GM12878 (cell line): ENCODE data around the gene NFASC. TPM values are rescaled to one million over a fixed set of nuclear protein-coding genes. Genes with fewer than 3 reads are reported as not detected.

ENCODE experiments used
- ATAC-seq: fragments of 200-7000 bp; cut with Tn5 transposase; 3 replicates; pipeline ENCODE4 v1.9.1; 2020; ENCODE audit warnings: mild to moderate bottlenecking, moderate library complexity
- BruUV-seq: library from RNA; stranded (reverse); fragments of 400-500 nt; replicated peaks from 2 replicates; lab custom pipeline; 2021; lab: Mats Ljungman, UMichigan
- CTCF ChIA-PET: fragments of 300-600 bp; sonication (Branson Sonifier 250); formaldehyde crosslinking; extraction: SDS; loops from one replicate; lab custom pipeline; 2021; ENCODE audit warnings: inconsistent platforms; lab: Yijun Ruan, JAX
- POLR2A ChIA-PET: fragments of 350-600 bp; formaldehyde crosslinking; extraction: SDS; loops from one replicate; lab custom pipeline; 2021; ENCODE audit warnings: inconsistent platforms; lab: Charles Lee
- RAD21 ChIA-PET: fragments of 300-600 bp; sonication (Branson Sonifier 250); formaldehyde crosslinking; loops from one replicate; lab custom pipeline; 2023; ENCODE audit warnings: antibody characterized with exemption; ENCODE audit not compliant: unreplicated experiment; lab: Charles Lee
- SMC1A ChIA-PET: fragments of 300-600 bp; sonication (Branson Sonifier 250); formaldehyde crosslinking; loops from one replicate; lab custom pipeline; 2023; ENCODE audit not compliant: unreplicated experiment, uncharacterized antibody; lab: Charles Lee
- DNase-seq: peaks from one replicate; pipeline ENCODE4 v3.0.0-alpha.2; 2011; ENCODE audit warnings: low read depth, low spot score
- FAIRE-seq: peaks from 3 replicates; lab custom pipeline; 2011; peaks lifted over from hg19 to GRCh38; lab: Jason Lieb, UNC
- H2AFZ ChIP-seq: 2 replicates; pipeline ENCODE4 v1.6.0; 2011; ENCODE audit warnings: low read depth, low read length, control low read depth; ENCODE audit not compliant: control insufficient read depth
- H3K27ac ChIP-seq: 2 replicates; pipeline ENCODE4 v1.5.1; 2011; ENCODE audit warnings: control low read depth; ENCODE audit not compliant: control insufficient read depth, insufficient read depth
- H3K27me3 ChIP-seq, 2 experiments: replicated peaks in 1 of 2; 2 replicates each; pipeline versions ENCODE4 v1.6.0 to v1.6.1; 2011; ENCODE audit warnings: low read length in 1 of 2; ENCODE audit not compliant: control insufficient read depth in 2 of 2, insufficient read depth in 2 of 2
- H3K36me3 ChIP-seq, 2 experiments: 2 replicates each; pipeline ENCODE4 v1.5.1; 2011; ENCODE audit warnings: low read length in 1 of 2; ENCODE audit not compliant: control insufficient read depth in 2 of 2, insufficient read depth in 2 of 2
- H3K4me1 ChIP-seq: 2 replicates; pipeline ENCODE4 v1.6.1; 2011; ENCODE audit warnings: mild to moderate bottlenecking, low read length, moderate library complexity, mixed read lengths; ENCODE audit not compliant: control insufficient read depth, insufficient read depth
- H3K4me2 ChIP-seq: 2 replicates; pipeline ENCODE4 v1.6.0; 2011; ENCODE audit warnings: control low read depth; ENCODE audit not compliant: control insufficient read depth, insufficient read depth
- H3K4me3 ChIP-seq: fragments of 200-600 bp; sonication (generic); 2 replicates; pipeline ENCODE4 v1.5.1; 2016
- H3K79me2 ChIP-seq: 2 replicates; pipeline ENCODE4 v1.6.0; 2011; ENCODE audit warnings: low read length; ENCODE audit not compliant: control insufficient read depth, insufficient read depth
- H3K9ac ChIP-seq: 2 replicates; pipeline ENCODE4 v1.8.0; 2011; ENCODE audit warnings: low read length, control low read depth, mixed read lengths; ENCODE audit not compliant: control insufficient read depth, insufficient read depth
- H3K9me3 ChIP-seq: replicated peaks from 3 replicates; pipeline ENCODE4 v1.5.1; 2011; ENCODE audit warnings: mild to moderate bottlenecking, low read length; ENCODE audit not compliant: control insufficient read depth, insufficient read depth
- H4K20me1 ChIP-seq: 2 replicates; pipeline ENCODE4 v1.6.0; 2011; ENCODE audit not compliant: control insufficient read depth, insufficient read depth
- BMI1 ChIP-seq: fragments of 450-650 bp; IDR thresholded peaks from 2 replicates; pipeline ENCODE4 v1.6.1; 2016; ENCODE audit warnings: mild to moderate bottlenecking, moderate library complexity, borderline replicate concordance
- CHD4 ChIP-seq: fragments of 200-600 bp; sonication (generic); IDR thresholded peaks from 2 replicates; pipeline ENCODE4 v1.6.1; 2016; ENCODE audit warnings: mild to moderate bottlenecking
- GATAD2B ChIP-seq: fragments of 450-650 bp; conservative IDR thresholded peaks from 2 replicates; pipeline ENCODE4 v1.6.1; 2017; ENCODE audit warnings: low read depth, mild to moderate bottlenecking, moderate library complexity
- HDAC2 ChIP-seq: fragments of 200-600 bp; sonication (generic); IDR thresholded peaks from 2 replicates; pipeline ENCODE4 v1.6.1; 2017
- IRF5 ChIP-seq: fragments of 450-650 bp; IDR thresholded peaks from 2 replicates; pipeline ENCODE4 v1.6.1; 2017; ENCODE audit warnings: borderline replicate concordance
- KAT2A ChIP-seq: conservative IDR thresholded peaks from 2 replicates; pipeline ENCODE4 v1.6.1; 2011; ENCODE audit warnings: low read depth, low read length; ENCODE audit not compliant: control insufficient read depth
- NFXL1 ChIP-seq: fragments of 450-650 bp; IDR thresholded peaks from 2 replicates; pipeline ENCODE4 v1.6.1; 2017; ENCODE audit warnings: antibody characterized with exemption, mild to moderate bottlenecking, borderline replicate concordance
- RAD51 ChIP-seq: fragments of 450-650 bp; IDR thresholded peaks from 2 replicates; pipeline ENCODE4 v1.6.1; 2016; ENCODE audit warnings: moderate library complexity, mild to moderate bottlenecking, inconsistent platforms
- RBBP5 ChIP-seq: fragments of 200-600 bp; sonication (generic); conservative IDR thresholded peaks from 2 replicates; pipeline ENCODE4 v1.6.1; 2016
- RFX5 ChIP-seq: IDR thresholded peaks from 2 replicates; pipeline ENCODE4 v1.6.1; 2011; ENCODE audit warnings: low read depth, low read length, improper control_type of control experiment
- SIN3A ChIP-seq: IDR thresholded peaks from 2 replicates; pipeline ENCODE4 v1.6.1; 2012; ENCODE audit warnings: low read depth, low read length, improper control_type of control experiment
- SKIL ChIP-seq: fragments of 450-650 bp; IDR thresholded peaks from 2 replicates; pipeline ENCODE4 v1.6.1; 2017; ENCODE audit warnings: mild to moderate bottlenecking, low read depth, inconsistent platforms; ENCODE audit not compliant: poor library complexity, severe bottlenecking
- SUZ12 ChIP-seq: fragments of 200-600 bp; sonication (generic); IDR thresholded peaks from one replicate; pipeline ENCODE4 v1.6.1; 2018; ENCODE audit warnings: antibody characterized with exemption, mild to moderate bottlenecking; ENCODE audit not compliant: unreplicated experiment
- ZBED1 ChIP-seq: IDR thresholded peaks from 2 replicates; pipeline ENCODE4 v1.6.1; 2016; ENCODE audit warnings: borderline replicate concordance
- ZNF274 ChIP-seq: IDR thresholded peaks from one replicate; pipeline ENCODE4 v1.8.0; 2011; ENCODE audit not compliant: insufficient read length, insufficient read depth
- WGBS: methylation state at CpG from one replicate; pipeline ENCODE4 v1.1.6; 2016; ENCODE audit warnings: low lambda C conversion rate; ENCODE audit not compliant: insufficient replicate concordance, insufficient coverage; ENCODE audit errors: missing lambda C conversion rate; 5-methylcytosine and 5-hydroxymethylcytosine counted together
- in situ Hi-C: fragments of 300-500 bp; cut with MboI; formaldehyde crosslinking; loops from 9 replicates; pipeline ENCODE4 v1.14.3; 2018; ENCODE audit warnings: mixed read lengths
- intact Hi-C: fragments of 100-400 bp; cut with micrococcal nuclease; formaldehyde crosslinking; loops from one replicate; pipeline ENCODE4 v1.14.2; 2022; ENCODE audit not compliant: unreplicated experiment
- polyA plus RNA-seq, 11 experiments: library from polyadenylated mRNA; depleted of rRNA in 4 of 11; unstranded in 6 of 11; stranded (reverse) in 5 of 11; fragments of >200 nt; fragmentation: Nextera tagmentation in 4 of 11; fragmentation: Illumina TruSeq in 1 of 11; extraction: Ambion mirVana in 4 of 11; extraction: Trizol in 1 of 11; gene quantifications; 1 replicate in 1 of 11; 2 replicates in 10 of 11; pipeline versions ENCODE4 v1.2.1 to v1.2.3, GENCODE V29; 2011 to 2016; ENCODE audit warnings: inconsistent platforms in 2 of 11, missing spikeins in 2 of 11, low read depth in 1 of 11
- total RNA-seq, 4 experiments: library from RNA; depleted of rRNA in 3 of 4; stranded (reverse); fragments of >200 nt in 3 of 4; fragmentation: Illumina TruSeq in 1 of 4; extraction: Trizol in 1 of 4; gene quantifications; 2 replicates each; pipeline versions ENCODE4 v1.2.1 to v1.2.3, GENCODE V29; 2013 to 2021

Gene NFASC
- total and polyA plus RNA-seq, 10 of the 15 experiments (the other 5 are each of a cell fraction or from before 2014, with no cell fraction given), result 0.04 to 0.31 (median 0.12) TPM; not detected in 4

- TF ChIP-seq HDAC2 (no peak), GATAD2B (no peak)
- TF ChIP-seq, all 136 proteins: peak for 0
Observed at GRCh38 chr1:204859861-204860267, 10.8 kb upstream of the NFASC start (continued).

GRCh38 chr1:204863024-204863423 is 7.6 kb upstream of the NFASC start:
- no peak overlapping the region for H2AFZ ChIP-seq
- DNase-seq, result no peak
- SMC1A ChIA-PET, result no interaction called here
- H3K9me3 ChIP-seq, result no peaks in the 10 kb centered on the region
- no peak for FAIRE-seq
- in situ Hi-C loops, result no loop called here
- no peak overlapping the region for H3K4me2 ChIP-seq
- H4K20me1 ChIP-seq, result no peaks in the 10 kb centered on the region
- intact Hi-C loops, result no loop called here
- H3K4me1 ChIP-seq, result no peaks in the 10 kb centered on the region
- WGBS, result 13% methylated on average over 5 of the region's 5 CpGs
- TF ChIP-seq NFXL1 (no peak), RAD51 (no peak), BMI1 (no peak), RBBP5 (no peak), RFX5 (no peak), KAT2A (no peak)
- TF ChIP-seq, all 136 proteins: peak for 0
- BruUV-seq, result no TSS peak
- Histone ChIP-seq H3K27me3 (no peaks in the 10 kb centered on the region; a peak in 3 of 4 replicates), H3K79me2 (no peaks in the 10 kb centered on the region), H3K27ac (no peak overlapping the region), H3K9ac (no peak overlapping the region), H3K36me3 (no peaks in the 10 kb centered on the region), H3K4me3 (no peak overlapping the region)
- CTCF ChIA-PET, result no interaction called here
- RAD21 ChIA-PET, result no interaction called here
- ATAC-seq, result no peak
- POLR2A ChIA-PET, result no interaction called here

- in situ Hi-C loops, result no loop called here
- BruUV-seq, result no TSS peak
- RAD21 ChIA-PET, result no interaction called here
- TF ChIP-seq ZNF274, result no peak
- no peak for TF ChIP-seq SIN3A
- no peak for TF ChIP-seq SUZ12
- TF ChIP-seq CHD4, result no peak
- no peak for TF ChIP-seq ZBED1
- TF ChIP-seq IRF5, result no peak
- no peak for TF ChIP-seq SKIL
Observed at GRCh38 chr1:204863730-204864129, 6.9 kb upstream of the NFASC start.

More at GRCh38 chr1:204863730-204864129, 6.9 kb upstream of the NFASC start:
- CTCF ChIA-PET, result no interaction called here
- DNase-seq (no peak), FAIRE-seq (no peak), ATAC-seq (no peak)
- no peak overlapping the region for H2AFZ ChIP-seq
- no peak overlapping the region for H3K27ac ChIP-seq
- SMC1A ChIA-PET, result no interaction called here
- H3K4me2 ChIP-seq, result no peak overlapping the region
- no peaks in the 10 kb centered on the region for H3K4me1 ChIP-seq
- intact Hi-C loops, result no loop called here
- no peak overlapping the region for H3K4me3 ChIP-seq
- POLR2A ChIA-PET, result no interaction called here
- H3K79me2 ChIP-seq, result no peaks in the 10 kb centered on the region
- H3K9ac ChIP-seq, result no peak overlapping the region
- no peaks in the 10 kb centered on the region for H3K9me3 ChIP-seq
- no peaks in the 10 kb centered on the region; a peak in 3 of 4 replicates for H3K27me3 ChIP-seq
- H4K20me1 ChIP-seq, result no peaks in the 10 kb centered on the region
- H3K36me3 ChIP-seq, result no peaks in the 10 kb centered on the region
- 51% methylated on average over 4 of the region's 4 CpGs for WGBS
